T-cell (primary cell): ENCODE results near the gene MARCHF9. TPM values are rescaled to one million over a fixed set of nuclear protein-coding genes. Genes with fewer than 3 reads are reported as not detected.
"Not testable (repeated sequence)": the region's sequence is repeated elsewhere in the genome, so short reads cannot be mapped to it uniquely, and the experiment has no call there.

ENCODE experiments used
- ATAC-seq, 4 experiments: fragments of 200-7000 bp in 3 of 4; fragments of 150-1000 bp in 1 of 4; cut with Tn5 transposase; replicated peaks in 1 of 4; 1 replicate in 3 of 4; 2 replicates in 1 of 4; pipeline ENCODE4 v1.10.0; 2021; ENCODE audit warnings: moderate library complexity in 3 of 4, mild to moderate bottlenecking in 2 of 4, moderate number of reproducible peaks in 1 of 4
- CTCF ChIA-PET, 2 donors: fragments of 300-600 bp; sonication (Branson Sonifier 250); formaldehyde crosslinking; loops; one replicate each; lab custom pipeline; 2022; ENCODE audit warnings: antibody characterized with exemption in 2 of 2; lab: Charles Lee
- POLR2A ChIA-PET, 2 donors: fragments of 300-600 bp; sonication (Branson Sonifier 250); formaldehyde crosslinking; loops; one replicate each; lab custom pipeline; 2022; ENCODE audit warnings: antibody characterized with exemption in 2 of 2; lab: Charles Lee
- DNase-seq, 35 experiments: peaks; one replicate each; pipeline versions ENCODE4 v3.0.0 to v3.0.0-alpha.2; 2013 to 2023
- H3K27ac ChIP-seq: one replicate; pipeline ENCODE4 v1.5.1; 2013; ENCODE audit warnings: low read length
- H3K27me3 ChIP-seq, 2 experiments: replicated peaks in 1 of 2; 1 replicate in 1 of 2; 2 replicates in 1 of 2; pipeline versions ENCODE4 v1.6.1 to v1.7.0; 2013; ENCODE audit warnings: low read length in 1 of 2, mixed read lengths in 1 of 2; ENCODE audit not compliant: control insufficient read depth in 2 of 2, insufficient read depth in 2 of 2; ENCODE audit errors: extremely low read depth in 1 of 2
- H3K36me3 ChIP-seq, 2 donors: 1 replicate in 1 of 2; 2 replicates in 1 of 2; pipeline versions ENCODE4 v1.6.1 to v1.7.0; 2013; ENCODE audit warnings: low read length in 1 of 2; ENCODE audit not compliant: control insufficient read depth in 2 of 2, insufficient read depth in 1 of 2; ENCODE audit errors: extremely low read depth in 1 of 2
- H3K4me1 ChIP-seq, 2 experiments: 1 replicate in 1 of 2; 2 replicates in 1 of 2; pipeline versions ENCODE4 v1.6.1 to v1.7.0; 2013; ENCODE audit warnings: low read length in 2 of 2, mixed read lengths in 1 of 2; ENCODE audit not compliant: insufficient read depth in 2 of 2, control insufficient read depth in 1 of 2; ENCODE audit errors: extremely low read depth in 1 of 2
- H3K4me3 ChIP-seq, 2 donors: 1 replicate in 1 of 2; 2 replicates in 1 of 2; pipeline versions ENCODE4 v1.5.1 to v1.7.0; 2013; ENCODE audit warnings: mild to moderate bottlenecking in 2 of 2, low read length in 1 of 2, moderate library complexity in 1 of 2; ENCODE audit not compliant: control insufficient read depth in 1 of 2; ENCODE audit errors: extremely low read depth in 1 of 2
- H3K9me3 ChIP-seq: 2 replicates; pipeline ENCODE4 v1.7.0; 2013
- H3K27ac Mint-ChIP-seq, 2 donors: one replicate each; pipeline ENCODE4 v1.8.0; 2020 to 2021; ENCODE audit warnings: mild to moderate bottlenecking in 2 of 2, mixed read lengths in 2 of 2
- H3K27me3 Mint-ChIP-seq, 2 donors: one replicate each; pipeline ENCODE4 v1.8.0; 2021 to 2022; ENCODE audit warnings: mixed read lengths in 2 of 2
- H3K36me3 Mint-ChIP-seq: one replicate; pipeline ENCODE4 v1.8.0; 2021; ENCODE audit warnings: mixed read lengths
- H3K4me1 Mint-ChIP-seq, 3 donors: one replicate each; pipeline ENCODE4 v1.8.0; 2020 to 2022; ENCODE audit warnings: mixed read lengths in 3 of 3, mild to moderate bottlenecking in 1 of 3
- H3K4me3 Mint-ChIP-seq, 3 donors: one replicate each; pipeline ENCODE4 v1.8.0; 2020 to 2022; ENCODE audit warnings: mild to moderate bottlenecking in 3 of 3, mixed read lengths in 3 of 3, moderate library complexity in 3 of 3
- H3K9me3 Mint-ChIP-seq, 3 donors: one replicate each; pipeline ENCODE4 v1.8.0; 2020 to 2022; ENCODE audit warnings: mixed read lengths in 3 of 3
- WGBS: methylation state at CpG from one replicate; pipeline ENCODE4 v1.1.5; 2013; ENCODE audit warnings: missing lambda C conversion rate; ENCODE audit not compliant: insufficient coverage; 5-methylcytosine and 5-hydroxymethylcytosine counted together
- total RNA-seq, 35 experiments: library from RNA in 6 of 35; stranded (reverse) in 6 of 35; fragments of 120-200 nt in 1 of 35; gene quantifications; one replicate each; pipeline versions ENCODE4 v1.2.1 to v1.2.4 and lab custom pipeline; 2013 to 2026

Gene MARCHF9
- total RNA-seq, 5 donors from 2014 or later (not counting 1 experiment from before 2014, with no cell fraction given): 45.4 to 72.9 (median 71.7) TPM

DNA sequence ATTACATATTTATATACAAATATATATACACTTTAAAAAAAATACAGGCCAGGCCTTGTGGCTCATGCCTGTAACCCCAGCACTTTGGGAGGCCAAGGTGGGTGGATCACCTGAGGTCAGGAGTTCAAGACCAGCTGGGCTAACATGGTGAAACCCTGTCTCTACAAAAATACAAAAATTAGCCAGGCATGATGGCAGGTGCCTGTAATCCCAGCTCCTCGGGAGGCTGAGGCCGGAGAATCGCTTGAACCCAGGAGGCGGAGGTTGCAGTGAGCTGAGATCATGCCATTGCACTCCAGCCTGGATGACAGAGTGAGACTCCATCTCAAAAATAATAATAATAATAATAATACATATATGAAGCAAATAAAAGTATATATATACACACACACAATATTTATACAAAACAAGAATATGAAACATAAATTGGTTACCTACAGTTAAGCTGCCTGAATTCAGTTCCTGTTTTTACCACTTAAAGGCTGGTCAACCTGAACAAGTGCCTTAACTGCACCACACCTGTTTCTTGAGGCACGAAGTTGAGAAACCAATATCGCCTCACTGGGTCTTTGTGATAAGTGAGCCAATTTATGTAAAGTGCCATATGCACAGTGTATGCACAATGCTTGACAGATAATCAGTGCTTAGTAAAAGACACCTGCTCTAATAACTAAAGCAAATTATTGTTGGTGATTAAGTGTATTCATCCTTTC, 39.7 kb upstream of the MARCHF9 start:
- CTCF ChIA-PET, H3K27ac Mint-ChIP-seq, POLR2A ChIA-PET, H3K4me3 Mint-ChIP-seq, ATAC-seq, H3K9me3 ChIP-seq, H3K27me3 ChIP-seq, H3K4me1 ChIP-seq, H3K9me3 Mint-ChIP-seq, H3K27me3 Mint-ChIP-seq, H3K4me1 Mint-ChIP-seq, H3K27ac ChIP-seq, DNase-seq, H3K4me3 ChIP-seq: not testable (repeated sequence)
- WGBS: 92% methylated on average over 2 of the region's 6 CpGs
- H3K36me3 ChIP-seq: peaks cover 15 to 70% of the 10 kb centered on the region in 2 donors
- peaks cover 40% of the 10 kb centered on the region for H3K36me3 Mint-ChIP-seq

DNA sequence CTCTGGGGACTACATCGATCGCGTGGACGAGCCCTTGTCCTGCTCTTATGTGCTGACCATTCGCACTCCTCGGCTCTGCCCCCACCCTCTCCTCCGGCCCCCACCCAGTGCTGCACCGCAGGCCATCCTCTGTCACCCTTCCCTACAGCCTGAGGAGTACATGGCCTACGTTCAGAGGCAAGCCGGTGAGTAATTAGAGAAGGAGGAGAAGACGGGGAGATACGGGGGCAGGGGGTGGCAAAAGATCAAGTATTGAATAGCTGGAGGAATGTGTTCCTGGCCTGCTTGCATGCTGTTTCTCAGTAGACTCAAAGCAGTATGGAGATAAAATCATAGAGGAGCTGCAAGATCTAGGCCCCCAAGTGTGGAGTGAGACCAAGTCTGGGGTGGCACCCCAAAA, 39.1 kb upstream of the MARCHF9 start:
- Histone ChIP-seq H3K27ac (no peak overlapping the region), H3K4me3 (no peak overlapping the region), H3K9me3 (no peaks in the 10 kb centered on the region), H3K4me1 (no peaks in the 10 kb centered on the region), H3K27me3 (no peaks in the 10 kb centered on the region), H3K36me3 (peaks cover 16 to 73% of the 10 kb centered on the region in 2 donors)
- H3K27ac Mint-ChIP-seq: peak overlapping the region in 1 of 2 donors; percentile 39
- CTCF ChIA-PET: no interaction called here
- DNase-seq (no peak), ATAC-seq (no peak)
- no peak overlapping the region for H3K4me3 Mint-ChIP-seq
- H3K36me3 Mint-ChIP-seq: peaks cover 37% of the 10 kb centered on the region
- POLR2A ChIA-PET: no interaction called here
- no peaks in the 10 kb centered on the region for H3K9me3 Mint-ChIP-seq
- no peaks in the 10 kb centered on the region for H3K27me3 Mint-ChIP-seq
- peaks cover 0 to 6% (median 2%) of the 10 kb centered on the region in 3 donors for H3K4me1 Mint-ChIP-seq
- 100% methylated on average over 2 of the region's 12 CpGs for WGBS

DNA sequence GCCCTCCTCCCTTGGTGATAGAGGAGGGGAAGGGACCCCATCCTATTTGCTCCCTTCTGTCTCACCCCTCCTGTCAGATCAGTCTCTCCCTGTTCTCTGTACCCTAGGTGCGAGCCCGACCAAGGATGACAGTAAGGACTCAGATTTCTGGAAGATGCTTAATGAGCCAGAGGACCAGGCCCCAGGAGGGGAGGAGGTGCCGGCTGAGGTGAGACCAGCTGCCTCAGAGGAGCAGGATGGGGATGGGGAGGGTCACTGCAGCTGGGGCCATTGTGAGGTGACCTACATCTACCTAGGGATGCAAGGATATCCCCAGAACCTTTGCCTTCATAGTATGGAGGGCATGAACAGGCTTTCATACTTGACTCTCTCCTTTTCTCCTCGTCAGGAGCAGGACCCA, 38.6 kb upstream of the MARCHF9 start:
- H3K4me1 Mint-ChIP-seq: peaks cover 0 to 6% (median 2%) of the 10 kb centered on the region in 3 donors
- POLR2A ChIA-PET: no interaction called here
- peaks cover 41% of the 10 kb centered on the region for H3K36me3 Mint-ChIP-seq

DNA sequence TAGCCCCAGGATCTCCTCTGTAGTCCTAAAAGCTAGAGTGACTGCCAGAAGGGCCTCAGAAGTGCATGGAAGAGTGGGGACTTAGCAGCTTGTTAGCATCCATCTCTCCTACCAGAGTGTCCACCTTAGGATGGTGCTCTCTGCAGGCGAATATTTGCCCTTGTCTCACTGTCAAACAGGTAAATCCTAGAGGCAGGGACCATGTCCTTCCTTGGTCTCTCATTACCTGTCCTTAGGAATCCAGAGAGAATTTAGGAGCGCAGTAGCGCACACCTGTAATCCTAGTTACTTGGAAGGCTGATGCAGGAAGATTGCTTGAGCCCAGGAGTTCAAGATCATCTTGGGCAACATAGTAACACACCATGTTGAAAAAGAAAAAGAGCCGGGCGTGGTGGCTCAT, 37.8 kb upstream of the MARCHF9 start:
- ChIA-PET POLR2A (interaction anchor here in 1 of 2 donors (0.5 kb wide), 1 partner anchor 462 kb away, joined by 3 read pairs; no protein-coding TSS in a partner anchor), CTCF (interaction anchor here in 1 of 2 donors (0.6 kb wide), 1 partner anchor 48 kb away, joined by 7 read pairs; no protein-coding TSS in a partner anchor)
- no peaks in the 10 kb centered on the region for H3K9me3 Mint-ChIP-seq
- Histone ChIP-seq H3K4me1 (no peaks in the 10 kb centered on the region), H3K4me3 (no peak overlapping the region), H3K9me3 (no peaks in the 10 kb centered on the region), H3K27me3 (no peaks in the 10 kb centered on the region), H3K27ac (no peak overlapping the region), H3K36me3 (peaks cover 20 to 77% of the 10 kb centered on the region in 2 donors)
- no peaks in the 10 kb centered on the region for H3K27me3 Mint-ChIP-seq
- no peak overlapping the region for H3K4me3 Mint-ChIP-seq
- H3K36me3 Mint-ChIP-seq: peaks cover 39% of the 10 kb centered on the region
- DNase-seq: no peak
- H3K4me1 Mint-ChIP-seq: peaks cover 4 to 12% (median 5%) of the 10 kb centered on the region in 3 donors
- no peak overlapping the region for H3K27ac Mint-ChIP-seq
- WGBS: 100% methylated on average over 2 of the region's 5 CpGs
- ATAC-seq: no peak

More for the DNA sequence above, 38.6 kb upstream of the MARCHF9 start:
- peaks cover 20 to 75% of the 10 kb centered on the region in 2 donors for H3K36me3 ChIP-seq
- H3K4me1 ChIP-seq: no peaks in the 10 kb centered on the region
- H3K27ac Mint-ChIP-seq: no peak overlapping the region
- H3K27me3 ChIP-seq: no peaks in the 10 kb centered on the region
- CTCF ChIA-PET: no interaction called here
- H3K27me3 Mint-ChIP-seq: no peaks in the 10 kb centered on the region
- no peak overlapping the region for H3K4me3 Mint-ChIP-seq
- no peak overlapping the region for H3K4me3 ChIP-seq
- DNase-seq (no peak), ATAC-seq (no peak)
- 100% methylated on average over 1 of the region's 4 CpGs for WGBS
- H3K9me3 Mint-ChIP-seq: no peaks in the 10 kb centered on the region
- no peaks in the 10 kb centered on the region for H3K9me3 ChIP-seq
- H3K27ac ChIP-seq: no peak overlapping the region

DNA sequence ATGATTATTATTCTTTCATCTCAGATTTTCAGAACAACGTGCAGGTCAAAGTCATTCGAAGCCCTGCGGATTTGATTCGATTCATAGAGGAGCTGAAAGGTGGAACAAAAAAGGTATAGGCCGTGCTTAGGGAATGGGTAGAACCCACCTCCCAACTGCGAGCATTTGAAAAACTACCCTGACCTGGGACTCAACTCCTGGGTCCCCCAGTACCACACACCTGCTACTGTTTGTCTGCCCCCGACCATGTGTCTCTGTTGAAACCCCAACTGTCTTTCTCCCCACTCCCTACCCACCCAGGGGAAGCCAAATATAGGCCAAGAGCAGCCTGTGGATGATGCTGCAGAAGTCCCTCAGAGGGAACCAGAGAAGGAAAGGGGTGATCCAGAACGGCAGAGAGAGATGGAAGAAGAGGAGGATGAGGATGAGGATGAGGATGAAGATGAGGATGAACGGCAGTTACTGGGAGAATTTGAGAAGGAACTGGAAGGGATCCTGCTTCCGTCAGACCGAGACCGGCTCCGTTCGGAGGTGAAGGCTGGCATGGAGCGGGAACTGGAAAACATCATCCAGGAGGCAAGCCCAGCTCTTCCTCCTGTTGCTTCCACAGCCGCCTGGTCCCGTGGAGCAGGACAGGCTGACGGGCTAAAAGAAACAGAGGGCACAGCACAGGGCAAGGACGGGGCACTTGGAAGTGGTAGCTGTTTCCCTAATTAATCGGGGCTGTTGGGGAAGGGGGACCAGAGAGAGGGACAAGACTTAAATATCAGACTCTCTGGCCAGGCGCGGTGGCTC, 36.9 kb upstream of the MARCHF9 start:
- Mint-ChIP-seq H3K36me3 (peaks cover 35% of the 10 kb centered on the region), H3K9me3 (no peaks in the 10 kb centered on the region), H3K27ac (no peak overlapping the region), H3K4me1 (peaks cover 8 to 12% (median 9%) of the 10 kb centered on the region in 3 donors), H3K4me3 (no peak overlapping the region), H3K27me3 (no peaks in the 10 kb centered on the region)
- H3K9me3 ChIP-seq: no peaks in the 10 kb centered on the region
- no peak overlapping the region for H3K27ac ChIP-seq
- H3K4me3 ChIP-seq: no peak overlapping the region
- no peak for DNase-seq
- H3K4me1 ChIP-seq: no peaks in the 10 kb centered on the region
- POLR2A ChIA-PET: no interaction called here
- no peaks in the 10 kb centered on the region for H3K27me3 ChIP-seq
- CTCF ChIA-PET: interaction anchor here (0.6 to 0.8 kb wide), 3 partner anchors 47 to 1505 kb away, joined by 4 to 7 read pairs (median 4); no protein-coding TSS in a partner anchor
- 96% methylated on average over 16 of the region's 22 CpGs for WGBS
- no peak for ATAC-seq
- H3K36me3 ChIP-seq: peaks cover 23 to 71% of the 10 kb centered on the region in 2 donors
